Common myeloid progenitor, CD34-positive (primary cell): Measurements from ENCODE around the gene TMC3.

Experiments
- CTCF ChIA-PET: fragments of 350-600 bp; sonication (Branson Sonifier 250); formaldehyde crosslinking; loops from one replicate; lab custom pipeline; 2021; ENCODE audit warnings: antibody characterized with exemption; lab: Charles Lee
- POLR2A ChIA-PET: fragments of 350-600 bp; sonication (Branson Sonifier 250); formaldehyde crosslinking; loops from one replicate; lab custom pipeline; 2021; ENCODE audit warnings: antibody characterized with exemption; lab: Charles Lee
- DNase-seq, 3 donors: peaks; one replicate each; pipeline versions ENCODE4 v3.0.0 to v3.0.0-alpha.2; 2013
- H3K27ac ChIP-seq, 2 experiments: 1 replicate in 1 of 2; 2 replicates in 1 of 2; pipeline ENCODE4 v1.7.0; 2013; ENCODE audit warnings: inconsistent platforms in 2 of 2, low read length in 2 of 2, mild to moderate bottlenecking in 2 of 2, low read depth in 1 of 2, moderate library complexity in 1 of 2; ENCODE audit not compliant: severe bottlenecking in 2 of 2, insufficient read depth in 1 of 2, poor library complexity in 1 of 2
- H3K27me3 ChIP-seq, 5 experiments: replicated peaks in 2 of 5; 1 replicate in 3 of 5; 2 replicates in 2 of 5; pipeline versions ENCODE4 v1.6.1 to v1.7.0; 2013; ENCODE audit warnings: low read length in 4 of 5, mild to moderate bottlenecking in 2 of 5, moderate library complexity in 2 of 5, inconsistent platforms in 1 of 5; ENCODE audit not compliant: insufficient read depth in 5 of 5, control insufficient read depth in 4 of 5
- H3K36me3 ChIP-seq, 4 experiments: 1 replicate in 2 of 4; 2 replicates in 2 of 4; pipeline versions ENCODE4 v1.6.1 to v1.7.0; 2013; ENCODE audit warnings: low read length in 3 of 4, control low read depth in 1 of 4, mild to moderate bottlenecking in 1 of 4; ENCODE audit not compliant: control insufficient read depth in 4 of 4, insufficient read depth in 4 of 4
- H3K4me1 ChIP-seq, 4 experiments: 1 replicate in 3 of 4; 2 replicates in 1 of 4; pipeline versions ENCODE4 v1.6.1 to v1.7.1; 2013; ENCODE audit warnings: low read length in 3 of 4, mild to moderate bottlenecking in 3 of 4, control low read depth in 1 of 4, inconsistent platforms in 1 of 4, moderate library complexity in 1 of 4; ENCODE audit not compliant: control insufficient read depth in 4 of 4, insufficient read depth in 4 of 4; ENCODE audit errors: control extremely low read depth in 1 of 4
- H3K4me3 ChIP-seq, 7 experiments: 1 replicate in 4 of 7; 2 replicates in 3 of 7; pipeline versions ENCODE4 v1.5.1 to v1.7.0; 2013; ENCODE audit warnings: mild to moderate bottlenecking in 7 of 7, low read length in 6 of 7, moderate library complexity in 6 of 7, inconsistent platforms in 2 of 7, low read depth in 2 of 7, control low read depth in 1 of 7; ENCODE audit not compliant: insufficient read depth in 4 of 7, control insufficient read depth in 1 of 7; ENCODE audit errors: extremely low read depth in 1 of 7
- H3K9me3 ChIP-seq, 5 experiments: 1 replicate in 4 of 5; 2 replicates in 1 of 5; pipeline versions ENCODE4 v1.6.1 to v1.7.1; 2013; ENCODE audit warnings: low read length in 4 of 5, mild to moderate bottlenecking in 2 of 5, inconsistent platforms in 1 of 5, low read depth in 1 of 5, moderate library complexity in 1 of 5; ENCODE audit not compliant: control insufficient read depth in 4 of 5, insufficient read depth in 2 of 5; ENCODE audit errors: control extremely low read depth in 1 of 5
- WGBS: methylation state at CpG from one replicate; pipeline ENCODE4 v1.1.5; 2013; ENCODE audit not compliant: insufficient coverage; 5-methylcytosine and 5-hydroxymethylcytosine counted together

The TMC3 gene

DNA sequence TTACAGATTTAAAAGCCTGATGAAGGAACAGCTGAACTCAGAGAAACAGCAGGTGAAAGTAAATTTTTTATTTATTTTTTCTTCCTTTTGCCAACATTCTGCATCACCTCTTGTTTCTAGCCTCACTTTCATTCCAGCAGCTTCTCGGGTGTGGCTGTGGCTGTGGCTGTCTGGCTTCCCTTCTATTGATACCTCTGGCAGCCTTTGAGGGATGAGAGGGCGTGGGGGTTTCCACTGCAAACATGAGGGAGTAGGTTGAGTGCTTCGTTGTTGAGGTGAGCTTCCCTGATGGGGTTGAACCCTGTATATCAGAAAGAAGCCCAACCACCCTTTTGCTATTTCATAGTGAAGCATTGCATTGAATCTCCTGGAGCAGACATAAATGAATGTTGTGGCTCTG lies 6.2 kb upstream of the TMC3 start:
- H3K27ac ChIP-seq: no peak overlapping the region
- H3K27me3 ChIP-seq: no peaks in the 10 kb centered on the region
- ChIA-PET POLR2A (interaction anchor here (0.6 kb wide), 1 partner anchor 207 kb away, joined by 3 read pairs; no protein-coding TSS in a partner anchor), CTCF (interaction anchor here (0.8 to 1.1 kb wide), 2 partner anchors 12 to 41 kb away, joined by 3 read pairs; no protein-coding TSS in a partner anchor)
- no peaks in the 10 kb centered on the region for H3K36me3 ChIP-seq
- 82% methylated on average over 2 of the region's 3 CpGs for WGBS
- peaks cover 0 to 8% (median 3%) of the 10 kb centered on the region in 4 experiments for H3K4me1 ChIP-seq
- no peak overlapping the region for H3K4me3 ChIP-seq
- no peak for DNase-seq
- peaks cover 0 to 8% (median 2%) of the 10 kb centered on the region in 5 experiments for H3K9me3 ChIP-seq

DNA sequence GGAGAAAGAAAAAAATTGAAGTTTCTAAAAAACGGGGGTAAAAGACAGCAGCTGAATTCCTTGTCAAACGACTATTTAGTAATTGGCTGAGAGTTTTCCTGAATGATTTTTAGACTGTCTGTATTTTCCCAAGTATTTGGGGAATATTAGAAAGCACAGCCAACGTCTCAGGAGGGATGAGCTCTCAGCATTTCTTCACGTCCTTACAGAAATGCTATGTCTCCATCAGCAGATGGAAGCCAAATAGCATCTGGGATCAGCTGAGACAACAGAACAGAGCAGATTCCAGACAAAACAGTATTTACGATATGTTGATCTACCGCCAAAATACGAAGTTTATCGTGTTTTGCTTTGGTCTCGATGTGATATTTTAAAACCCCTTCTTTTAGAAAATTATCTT lies 5.3 kb upstream of the TMC3 start:
- peaks cover 0 to 2% (median 0%) of the 10 kb centered on the region in 5 experiments for H3K9me3 ChIP-seq
- H3K4me3 ChIP-seq: no peak overlapping the region
- H3K36me3 ChIP-seq: no peaks in the 10 kb centered on the region
- CTCF ChIA-PET: interaction anchor here (0.9 to 1.4 kb wide), 4 partner anchors 9 to 23 kb away, joined by 3 to 4 read pairs (median 4); no protein-coding TSS in a partner anchor
- POLR2A ChIA-PET: no interaction called here
- no peak overlapping the region for H3K27ac ChIP-seq
- no peak for DNase-seq
- WGBS: 89% methylated on average over 8 of the region's 9 CpGs
- H3K4me1 ChIP-seq: no peaks in the 10 kb centered on the region
- H3K27me3 ChIP-seq: no peaks in the 10 kb centered on the region

DNA sequence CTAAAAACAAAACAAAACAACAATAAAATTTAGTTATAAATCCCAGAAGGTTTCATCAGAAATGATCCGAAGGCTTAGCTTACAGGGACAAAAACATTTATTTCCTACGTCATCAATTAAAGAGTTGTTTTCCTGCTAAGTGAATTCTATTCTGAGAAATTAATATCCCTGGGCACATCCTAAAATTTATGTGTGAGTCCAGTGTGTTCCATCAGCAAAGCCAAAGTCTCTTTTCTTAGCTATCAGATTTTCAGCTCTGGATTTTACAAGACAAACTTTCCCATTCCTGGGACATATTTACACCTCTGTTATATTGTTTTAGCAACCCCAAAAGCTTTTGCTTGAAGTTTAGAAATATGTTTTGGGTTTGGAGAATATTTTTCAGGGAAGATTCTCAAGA lies 4.4 kb upstream of the TMC3 start:
- 100% methylated on average over 2 of the region's 2 CpGs for WGBS
- no peak overlapping the region for H3K27ac ChIP-seq
- DNase-seq: no peak
- no peaks in the 10 kb centered on the region for H3K27me3 ChIP-seq
- H3K9me3 ChIP-seq: no peaks in the 10 kb centered on the region
- ChIA-PET POLR2A (no interaction called here), CTCF (interaction anchor here (0.7 to 1.4 kb wide), 4 partner anchors 14 to 103 kb away, joined by 3 to 4 read pairs (median 4); no protein-coding TSS in a partner anchor)
- no peak overlapping the region for H3K4me3 ChIP-seq
- no peaks in the 10 kb centered on the region for H3K36me3 ChIP-seq
- H3K4me1 ChIP-seq: no peaks in the 10 kb centered on the region

DNA sequence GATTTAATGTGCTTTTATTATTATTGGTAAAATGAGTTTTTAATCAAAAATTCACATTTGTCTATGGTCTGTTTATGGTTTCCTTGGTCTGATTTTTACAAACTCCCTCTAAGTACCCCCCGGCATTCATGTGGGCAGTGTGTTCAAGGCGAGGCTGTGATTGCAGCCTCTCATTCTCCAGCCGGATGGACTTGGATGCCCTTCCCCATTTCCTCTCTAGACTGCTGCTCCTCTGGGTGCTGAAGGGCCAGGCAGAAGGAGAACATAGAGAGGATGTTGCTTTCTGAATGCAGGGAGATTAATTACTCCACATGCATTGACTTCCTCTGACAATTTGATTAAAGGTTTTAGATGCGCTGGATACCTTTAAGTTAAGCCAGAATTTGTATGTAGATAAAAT lies 3.9 kb upstream of the TMC3 start:
- H3K27ac ChIP-seq: no peak overlapping the region
- 100% methylated on average over 1 of the region's 4 CpGs for WGBS
- H3K27me3 ChIP-seq: no peaks in the 10 kb centered on the region
- ChIA-PET POLR2A (no interaction called here), CTCF (interaction anchor here (1.3 to 1.4 kb wide), 2 partner anchors 15 to 22 kb away, joined by 3 to 4 read pairs; no protein-coding TSS in a partner anchor)
- no peak overlapping the region for H3K4me3 ChIP-seq
- H3K9me3 ChIP-seq: no peaks in the 10 kb centered on the region
- no peaks in the 10 kb centered on the region for H3K36me3 ChIP-seq
- H3K4me1 ChIP-seq: no peaks in the 10 kb centered on the region
- no peak for DNase-seq

DNA sequence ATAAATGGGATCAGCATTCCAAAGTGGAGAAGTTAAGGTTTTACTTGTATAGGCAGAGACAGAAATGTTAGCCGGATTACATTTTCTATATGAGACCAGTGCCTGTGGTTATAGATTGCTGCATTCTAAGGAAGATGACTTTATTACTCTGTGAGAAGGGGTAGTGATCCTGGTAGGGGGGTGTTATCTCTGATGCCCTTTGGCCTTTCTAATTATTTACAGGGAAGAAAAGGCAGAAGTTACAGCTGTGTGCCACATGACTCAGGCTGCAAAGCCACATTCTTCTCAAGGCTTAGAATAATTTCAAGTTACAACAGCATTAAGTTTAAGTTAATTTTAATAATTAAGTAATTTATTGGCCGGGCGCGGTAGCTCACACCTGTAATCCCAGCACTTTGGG lies 2.2 kb upstream of the TMC3 start:
- POLR2A ChIA-PET: no interaction called here
- Histone ChIP-seq H3K36me3 (no peaks in the 10 kb centered on the region), H3K9me3 (no peaks in the 10 kb centered on the region), H3K4me3 (no peak overlapping the region), H3K4me1 (no peaks in the 10 kb centered on the region), H3K27me3 (no peaks in the 10 kb centered on the region), H3K27ac (no peak overlapping the region)
- DNase-seq: no peak
- CTCF ChIA-PET: no interaction called here
- 100% methylated on average over 1 of the region's 4 CpGs for WGBS

DNA sequence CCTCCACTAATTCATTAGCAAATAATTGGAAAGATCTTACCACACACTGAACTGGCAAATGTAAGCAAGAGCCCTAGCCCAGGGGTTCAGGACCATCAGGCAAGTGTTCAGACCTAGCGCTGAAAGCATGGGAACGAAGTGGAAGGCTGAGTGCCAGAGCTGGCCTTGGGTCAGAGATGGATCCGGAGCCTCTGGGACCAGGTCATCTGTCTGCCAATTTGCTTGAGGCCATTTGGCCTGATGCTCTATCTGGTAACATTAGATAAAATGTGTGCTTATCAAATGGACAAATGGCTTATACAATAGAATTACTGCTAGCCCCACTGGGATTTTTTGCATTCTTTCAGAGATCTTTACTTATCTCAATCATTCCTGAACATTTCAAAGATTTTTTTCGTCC lies 1.4 kb upstream of the TMC3 start:
- H3K27ac ChIP-seq: no peak overlapping the region
- DNase-seq: no peak
- ChIA-PET CTCF (no interaction called here), POLR2A (no interaction called here)
- H3K36me3 ChIP-seq: no peaks in the 10 kb centered on the region
- no peaks in the 10 kb centered on the region for H3K9me3 ChIP-seq
- H3K4me3 ChIP-seq: no peak overlapping the region
- H3K4me1 ChIP-seq: no peaks in the 10 kb centered on the region
- H3K27me3 ChIP-seq: no peaks in the 10 kb centered on the region
- WGBS: 100% methylated on average over 3 of the region's 4 CpGs

DNA sequence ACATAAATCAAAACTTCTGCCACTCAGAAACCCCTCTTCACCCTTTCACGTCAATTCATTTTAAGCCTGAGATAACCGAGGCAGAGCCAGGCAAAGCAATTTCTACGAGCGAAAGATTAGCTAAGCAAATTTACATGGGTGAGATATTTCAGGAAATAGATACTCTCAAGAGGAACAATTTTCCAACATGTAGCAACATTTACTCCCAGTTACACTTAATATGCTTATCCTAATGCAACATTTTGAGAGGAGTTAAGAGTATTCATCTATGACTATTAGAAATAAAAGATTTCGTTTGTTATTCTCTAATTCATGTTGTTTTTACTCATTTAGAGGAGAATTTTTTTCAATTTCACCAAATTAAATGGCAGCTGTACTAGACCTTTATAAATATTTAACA lies 837 bp downstream of the TMC3 start:
- Histone ChIP-seq H3K27me3 (no peaks in the 10 kb centered on the region), H3K9me3 (no peaks in the 10 kb centered on the region), H3K4me3 (no peak overlapping the region), H3K36me3 (no peaks in the 10 kb centered on the region), H3K4me1 (no peaks in the 10 kb centered on the region), H3K27ac (no peak overlapping the region)
- ChIA-PET CTCF (interaction anchor here (1.0 to 1.2 kb wide), 2 partner anchors 17 to 36 kb away, joined by 3 read pairs; no protein-coding TSS in a partner anchor), POLR2A (no interaction called here)
- DNase-seq: no peak
- whole genome bisulfite sequencing: 80% methylated on average over 1 of the region's 5 CpGs
